CD4-positive, alpha-beta memory T cell (primary cell): ENCODE results near the gene PRIM2. TPM values are rescaled to one million over a fixed set of nuclear protein-coding genes. Genes with fewer than 3 reads are reported as not detected.
"Not testable (repeated sequence)": the region's sequence is repeated elsewhere in the genome, so short reads cannot be mapped to it uniquely, and the experiment has no call there.

Experiments used
- CTCF ChIA-PET: fragments of 350-600 bp; sonication (Branson Sonifier 250); formaldehyde crosslinking; loops from one replicate; lab custom pipeline; 2021; ENCODE audit warnings: inconsistent platforms; ENCODE audit not compliant: partially characterized antibody; lab: Charles Lee
- POLR2A ChIA-PET: fragments of 350-600 bp; sonication (Branson Sonifier 250); formaldehyde crosslinking; loops from one replicate; lab custom pipeline; 2021; ENCODE audit not compliant: partially characterized antibody; lab: Charles Lee
- DNase-seq, 5 donors: peaks; one replicate each; pipeline versions ENCODE4 v3.0.0 to v3.0.0-alpha.2; 2020 to 2022; ENCODE audit warnings: mixed read lengths in 1 of 5
- H3K27ac ChIP-seq: one replicate; pipeline ENCODE4 v1.7.0; 2013; ENCODE audit warnings: low read depth, low read length
- H3K27me3 ChIP-seq: 2 replicates; pipeline ENCODE4 v1.7.0; 2013; ENCODE audit warnings: mild to moderate bottlenecking, low read length, moderate library complexity; ENCODE audit not compliant: insufficient read depth
- H3K36me3 ChIP-seq: 2 replicates; pipeline ENCODE4 v1.7.0; 2013; ENCODE audit warnings: mild to moderate bottlenecking, low read length, moderate library complexity; ENCODE audit not compliant: insufficient read depth
- H3K4me1 ChIP-seq: 2 replicates; pipeline ENCODE4 v1.7.0; 2013; ENCODE audit warnings: mild to moderate bottlenecking, low read length, moderate library complexity; ENCODE audit not compliant: insufficient read depth
- H3K4me3 ChIP-seq, 2 donors: one replicate each; pipeline ENCODE4 v1.7.0; 2013; ENCODE audit warnings: low read length in 2 of 2, mild to moderate bottlenecking in 1 of 2
- H3K9me3 ChIP-seq, 2 donors: one replicate each; pipeline ENCODE4 v1.7.0; 2013; ENCODE audit warnings: low read length in 2 of 2, control low read depth in 1 of 2; ENCODE audit not compliant: control insufficient read depth in 1 of 2
- H3K27ac Mint-ChIP-seq, 7 donors: one replicate each; pipeline ENCODE4 v1.8.0; 2020 to 2021; ENCODE audit warnings: mixed read lengths in 7 of 7, mild to moderate bottlenecking in 6 of 7, inconsistent platforms in 3 of 7, moderate library complexity in 3 of 7
- H3K27me3 Mint-ChIP-seq, 2 donors: one replicate each; pipeline ENCODE4 v1.8.0; 2020 to 2021; ENCODE audit warnings: mixed read lengths in 2 of 2
- H3K36me3 Mint-ChIP-seq, 2 donors: one replicate each; pipeline ENCODE4 v1.8.0; 2020 to 2021; ENCODE audit warnings: mixed read lengths in 2 of 2, inconsistent platforms in 1 of 2, mild to moderate bottlenecking in 1 of 2
- H3K4me1 Mint-ChIP-seq, 4 donors: one replicate each; pipeline ENCODE4 v1.8.0; 2020 to 2021; ENCODE audit warnings: mixed read lengths in 4 of 4, mild to moderate bottlenecking in 1 of 4
- H3K4me3 Mint-ChIP-seq, 8 donors: one replicate each; pipeline ENCODE4 v1.8.0; 2020 to 2021; ENCODE audit warnings: mixed read lengths in 8 of 8, mild to moderate bottlenecking in 7 of 8, moderate library complexity in 6 of 8, inconsistent platforms in 3 of 8
- H3K9me3 Mint-ChIP-seq, 8 donors: one replicate each; pipeline ENCODE4 v1.8.0; 2020 to 2021; ENCODE audit warnings: mixed read lengths in 8 of 8, mild to moderate bottlenecking in 5 of 8, inconsistent platforms in 3 of 8, moderate library complexity in 1 of 8
- intact Hi-C: fragments of 100-400 bp; cut with micrococcal nuclease; formaldehyde crosslinking; loops from one replicate; pipeline ENCODE4 v1.15.1; 2023
- polyA plus RNA-seq, 2 donors: library from polyadenylated mRNA; unstranded; fragments of 300-500 nt; fragmentation: Illumina TruSeq; gene quantifications; one replicate each; pipeline ENCODE4 v1.2.3, GENCODE V29; 2021
- total RNA-seq, 2 experiments: library from RNA; stranded (reverse); gene quantifications; one replicate each; pipeline ENCODE4 v1.2.3, GENCODE V29; 2021

PRIM2 gene
- total and polyA plus RNA-seq, 4 experiments from 2014 or later = 8.3 to 12.8 (median 10.4) TPM

GRCh38 chr6:57307850-57308249, 9.6 kb upstream of the PRIM2 start:
- CTCF ChIA-PET = interaction anchor here (1.2 kb wide), 1 partner anchor 8 kb away, joined by 3 read pairs; no protein-coding TSS in a partner anchor
- H3K27me3 Mint-ChIP-seq = peaks cover 8 to 10% of the 10 kb centered on the region in 2 donors
- DNase-seq = no peak
- no peak overlapping the region for H3K4me3 ChIP-seq
- intact Hi-C loops = no loop called here
- H3K27me3 ChIP-seq = no peaks in the 10 kb centered on the region
- no peaks in the 10 kb centered on the region for H3K9me3 ChIP-seq
- no peaks in the 10 kb centered on the region for H3K4me1 ChIP-seq
- H3K27ac Mint-ChIP-seq = no peak overlapping the region
- H3K36me3 Mint-ChIP-seq = no peaks in the 10 kb centered on the region
- no peak overlapping the region for H3K4me3 Mint-ChIP-seq
- H3K9me3 Mint-ChIP-seq = no peaks in the 10 kb centered on the region
- H3K36me3 ChIP-seq = no peaks in the 10 kb centered on the region
- POLR2A ChIA-PET = no interaction called here
- no peaks in the 10 kb centered on the region for H3K4me1 Mint-ChIP-seq
- no peak overlapping the region for H3K27ac ChIP-seq

DNA sequence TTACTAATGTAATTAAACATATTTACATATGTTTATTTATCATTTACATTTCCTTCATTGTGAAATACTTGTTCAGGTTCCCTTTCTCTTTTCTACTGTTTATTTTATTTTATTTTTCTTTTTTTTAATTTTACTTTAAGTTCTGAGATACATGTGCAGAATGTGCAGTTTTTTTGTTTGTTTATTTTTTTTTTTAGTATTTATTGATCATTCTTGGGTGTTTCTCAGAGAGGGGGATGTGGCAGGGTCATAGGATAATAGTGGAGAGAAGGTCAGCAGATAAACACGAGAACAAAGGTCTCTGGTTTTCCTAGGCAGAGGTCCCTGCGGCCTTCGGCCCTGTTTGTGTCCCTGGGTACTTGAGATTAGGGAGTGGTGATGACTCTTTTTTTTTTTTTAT, 8.7 kb upstream of the PRIM2 start:
- H3K27me3 ChIP-seq, H3K4me1 ChIP-seq, H3K36me3 ChIP-seq, H3K9me3 Mint-ChIP-seq, H3K4me3 ChIP-seq, H3K9me3 ChIP-seq, H3K27ac Mint-ChIP-seq, DNase-seq, H3K4me1 Mint-ChIP-seq, H3K36me3 Mint-ChIP-seq, POLR2A ChIA-PET, H3K27ac ChIP-seq, CTCF ChIA-PET, intact Hi-C loops, H3K4me3 Mint-ChIP-seq: not testable (repeated sequence)
- H3K27me3 Mint-ChIP-seq = peaks cover 8 to 12% of the 10 kb centered on the region in 2 donors

GRCh38 chr6:57310095-57310816, 7.2 kb upstream of the PRIM2 start:
- H3K27ac ChIP-seq, H3K9me3 Mint-ChIP-seq, CTCF ChIA-PET, H3K9me3 ChIP-seq, H3K4me3 ChIP-seq, H3K27me3 ChIP-seq, POLR2A ChIA-PET, H3K4me1 Mint-ChIP-seq, H3K27ac Mint-ChIP-seq, DNase-seq, intact Hi-C loops, H3K4me3 Mint-ChIP-seq, H3K36me3 Mint-ChIP-seq, H3K36me3 ChIP-seq, H3K4me1 ChIP-seq: not testable (repeated sequence)
- peaks cover 9 to 12% of the 10 kb centered on the region in 2 donors for H3K27me3 Mint-ChIP-seq

DNA sequence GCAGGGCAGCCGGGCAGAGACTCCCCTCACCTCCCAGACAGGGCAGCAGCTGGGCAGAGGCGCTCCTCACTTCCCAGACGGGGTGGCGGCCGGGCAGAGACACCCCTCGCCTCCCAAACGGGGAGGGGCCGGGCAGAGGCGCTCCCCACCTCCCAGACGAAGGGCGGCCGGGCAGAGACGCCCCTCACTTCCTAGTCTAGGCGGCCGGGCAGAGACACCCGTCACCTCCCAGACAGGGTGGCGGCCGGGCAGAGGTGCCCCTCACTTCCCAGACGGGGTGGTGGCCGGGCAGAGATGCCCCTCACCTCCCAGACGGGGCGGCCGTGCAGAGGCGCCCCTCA, 6.6 kb upstream of the PRIM2 start:
- no peaks in the 10 kb centered on the region for H3K4me1 Mint-ChIP-seq
- POLR2A ChIA-PET = no interaction called here
- no peaks in the 10 kb centered on the region for H3K9me3 ChIP-seq
- H3K4me3 Mint-ChIP-seq = no peak overlapping the region
- H3K4me1 ChIP-seq = no peaks in the 10 kb centered on the region
- H3K27ac Mint-ChIP-seq = no peak overlapping the region
- H3K36me3 ChIP-seq = no peaks in the 10 kb centered on the region
- H3K36me3 Mint-ChIP-seq = no peaks in the 10 kb centered on the region
- no peak for DNase-seq
- H3K27me3 Mint-ChIP-seq = peaks cover 9 to 12% of the 10 kb centered on the region in 2 donors
- H3K4me3 ChIP-seq = no peak overlapping the region
- H3K27me3 ChIP-seq = no peaks in the 10 kb centered on the region
- H3K9me3 Mint-ChIP-seq = no peaks in the 10 kb centered on the region
- intact Hi-C loops = no loop called here
- no peak overlapping the region for H3K27ac ChIP-seq
- CTCF ChIA-PET = no interaction called here

DNA sequence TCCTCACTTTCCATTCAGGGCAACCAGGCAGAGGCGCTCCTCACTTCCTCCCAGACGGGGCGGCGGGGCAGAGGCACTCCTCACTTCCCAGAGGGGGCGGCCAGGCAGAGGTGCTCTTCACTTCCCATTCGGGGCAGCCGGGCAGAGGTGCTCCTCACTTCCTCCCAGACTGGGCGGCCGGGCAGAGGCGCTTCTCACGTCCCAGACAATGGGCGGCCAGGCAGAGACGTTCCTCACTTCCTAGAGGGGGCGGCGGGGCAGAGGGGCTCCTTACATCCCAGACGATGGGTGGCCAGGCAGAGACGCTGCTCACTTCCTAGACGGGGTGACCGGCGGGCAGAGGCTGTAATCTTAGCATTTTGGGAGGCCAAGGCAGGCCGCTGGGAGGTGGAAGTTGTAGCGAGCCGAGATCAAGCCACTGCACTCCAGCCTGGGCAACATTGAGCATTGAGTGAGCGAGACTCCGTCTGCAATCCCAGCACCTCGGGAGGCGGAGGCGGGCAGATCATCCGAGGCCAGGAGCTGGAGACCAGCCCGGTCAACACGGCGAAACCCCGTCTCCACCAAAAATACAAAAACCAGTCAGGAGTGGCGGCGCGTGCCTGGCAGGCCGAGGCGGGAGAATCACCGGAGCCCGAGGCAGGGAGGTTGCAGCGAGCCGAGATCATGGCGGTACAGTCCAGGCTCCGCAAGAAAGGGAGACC, 6.0 kb upstream of the PRIM2 start:
- H3K36me3 Mint-ChIP-seq, intact Hi-C loops, H3K36me3 ChIP-seq, H3K27me3 Mint-ChIP-seq, H3K27ac Mint-ChIP-seq, POLR2A ChIA-PET, H3K27me3 ChIP-seq, H3K4me3 Mint-ChIP-seq, CTCF ChIA-PET, H3K4me3 ChIP-seq, H3K27ac ChIP-seq, H3K4me1 Mint-ChIP-seq, H3K9me3 ChIP-seq, H3K9me3 Mint-ChIP-seq, H3K4me1 ChIP-seq: not testable (repeated sequence)
- peak in 1 of 5 donors; percentile 35 for DNase-seq

DNA sequence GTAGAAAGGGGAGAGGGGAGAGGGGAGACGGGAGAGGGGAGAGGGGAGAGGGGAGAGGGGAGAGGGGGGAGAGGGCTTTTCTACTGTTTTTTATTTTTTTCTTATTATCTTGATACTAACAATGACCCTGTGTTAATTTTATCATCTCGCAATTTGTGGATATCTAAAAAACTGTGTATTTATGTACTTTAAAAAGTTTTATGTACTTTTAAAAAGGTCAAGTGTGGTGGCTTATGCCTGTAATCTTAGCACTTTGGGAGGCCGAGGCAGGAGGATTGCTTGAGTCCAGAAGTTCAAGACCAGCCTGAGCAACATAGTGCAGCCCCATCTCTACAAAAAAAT, 5.5 kb upstream of the PRIM2 start:
- Mint-ChIP-seq H3K9me3 (no peaks in the 10 kb centered on the region), H3K36me3 (peaks cover 0 to 5% of the 10 kb centered on the region in 2 donors), H3K4me1 (peaks cover 0 to 7% (median 0%) of the 10 kb centered on the region in 4 donors), H3K27me3 (peaks cover 7 to 8% of the 10 kb centered on the region in 2 donors), H3K27ac (no peak overlapping the region), H3K4me3 (no peak overlapping the region)
- CTCF ChIA-PET = no interaction called here
- no peak for DNase-seq
- POLR2A ChIA-PET = no interaction called here
- intact Hi-C loops = no loop called here
- Histone ChIP-seq H3K4me1 (no peaks in the 10 kb centered on the region), H3K27ac (no peak overlapping the region), H3K36me3 (no peaks in the 10 kb centered on the region), H3K27me3 (no peaks in the 10 kb centered on the region), H3K4me3 (no peak overlapping the region), H3K9me3 (no peaks in the 10 kb centered on the region)

- H3K9me3 ChIP-seq = no peaks in the 10 kb centered on the region
- ChIA-PET POLR2A (no interaction called here), CTCF (interaction anchor here (0.9 to 13.9 kb wide), 2 partner anchors 9 to 409 kb away, joined by 5 to 333 read pairs; no protein-coding TSS in a partner anchor)
- H3K27me3 ChIP-seq = no peaks in the 10 kb centered on the region
- H3K36me3 ChIP-seq = no peaks in the 10 kb centered on the region
- no peaks in the 10 kb centered on the region for H3K9me3 Mint-ChIP-seq
- no peak overlapping the region for H3K4me3 ChIP-seq
- peaks cover 6 to 15% (median 7%) of the 10 kb centered on the region in 4 donors for H3K4me1 Mint-ChIP-seq
- H3K27ac Mint-ChIP-seq = no peak overlapping the region
- intact Hi-C loops = no loop called here
- DNase-seq = no peak
- peaks cover 4% of the 10 kb centered on the region for H3K4me1 ChIP-seq
- no peak overlapping the region for H3K4me3 Mint-ChIP-seq
- peaks cover 0 to 12% of the 10 kb centered on the region in 2 donors for H3K36me3 Mint-ChIP-seq
- H3K27me3 Mint-ChIP-seq = peaks cover 2 to 4% of the 10 kb centered on the region in 2 donors
- H3K27ac ChIP-seq = no peak overlapping the region
Measured at GRCh38 chr6:57313009-57313408, 4.4 kb upstream of the PRIM2 start.
